Nephron (organoid): ENCODE results near the gene CHMP1A.

Source experiments
- H3K27ac Mint-ChIP-seq, 3 experiments: 2 replicates each; pipeline ENCODE4 v1.8.0; 2020; ENCODE audit warnings: mixed read lengths in 3 of 3, mild to moderate bottlenecking in 2 of 3, moderate library complexity in 1 of 3
- H3K27me3 Mint-ChIP-seq: 2 replicates; pipeline ENCODE4 v1.8.0; 2021; ENCODE audit warnings: low read depth, mild to moderate bottlenecking, moderate library complexity, mixed read lengths
- H3K36me3 Mint-ChIP-seq: 2 replicates; pipeline ENCODE4 v1.8.0; 2020; ENCODE audit warnings: low read depth, mixed read lengths
- H3K4me1 Mint-ChIP-seq: 2 replicates; pipeline ENCODE4 v1.8.0; 2020; ENCODE audit warnings: mixed read lengths
- H3K4me3 Mint-ChIP-seq, 3 experiments: 2 replicates each; pipeline ENCODE4 v1.8.0; 2020; ENCODE audit warnings: mild to moderate bottlenecking in 3 of 3, mixed read lengths in 3 of 3, moderate library complexity in 2 of 3
- H3K9me3 Mint-ChIP-seq: 2 replicates; pipeline ENCODE4 v1.8.0; 2020; ENCODE audit warnings: mixed read lengths
- TF ChIP-seq, protein P1 (sequence below), 3 experiments: fragments of 200-600 bp; sonication (generic); IDR thresholded peaks; one replicate each; pipeline ENCODE4 v1.5.0; 2021; ENCODE audit warnings: antibody characterized with exemption in 3 of 3; ENCODE audit not compliant: unreplicated experiment in 3 of 3

The CHMP1A gene

GRCh38 chr16:89612415-89613166 is 44.9 kb downstream of the CHMP1A start:
- Mint-ChIP-seq H3K4me3 (no peak overlapping the region), H3K27ac (peak overlapping the region; percentile 54 to 84 (median 76)), H3K27me3 (peaks cover 6% of the 10 kb centered on the region), H3K36me3 (no peaks in the 10 kb centered on the region), H3K9me3 (no peaks in the 10 kb centered on the region), H3K4me1 (peaks cover 15% of the 10 kb centered on the region)
- TF ChIP-seq, protein P1, sequence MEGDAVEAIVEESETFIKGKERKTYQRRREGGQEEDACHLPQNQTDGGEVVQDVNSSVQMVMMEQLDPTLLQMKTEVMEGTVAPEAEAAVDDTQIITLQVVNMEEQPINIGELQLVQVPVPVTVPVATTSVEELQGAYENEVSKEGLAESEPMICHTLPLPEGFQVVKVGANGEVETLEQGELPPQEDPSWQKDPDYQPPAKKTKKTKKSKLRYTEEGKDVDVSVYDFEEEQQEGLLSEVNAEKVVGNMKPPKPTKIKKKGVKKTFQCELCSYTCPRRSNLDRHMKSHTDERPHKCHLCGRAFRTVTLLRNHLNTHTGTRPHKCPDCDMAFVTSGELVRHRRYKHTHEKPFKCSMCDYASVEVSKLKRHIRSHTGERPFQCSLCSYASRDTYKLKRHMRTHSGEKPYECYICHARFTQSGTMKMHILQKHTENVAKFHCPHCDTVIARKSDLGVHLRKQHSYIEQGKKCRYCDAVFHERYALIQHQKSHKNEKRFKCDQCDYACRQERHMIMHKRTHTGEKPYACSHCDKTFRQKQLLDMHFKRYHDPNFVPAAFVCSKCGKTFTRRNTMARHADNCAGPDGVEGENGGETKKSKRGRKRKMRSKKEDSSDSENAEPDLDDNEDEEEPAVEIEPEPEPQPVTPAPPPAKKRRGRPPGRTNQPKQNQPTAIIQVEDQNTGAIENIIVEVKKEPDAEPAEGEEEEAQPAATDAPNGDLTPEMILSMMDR (IDR thresholded peaks at IDR 0.05; ENCODE audit: unreplicated experiment in 3 of 3) = no peak

DNA sequence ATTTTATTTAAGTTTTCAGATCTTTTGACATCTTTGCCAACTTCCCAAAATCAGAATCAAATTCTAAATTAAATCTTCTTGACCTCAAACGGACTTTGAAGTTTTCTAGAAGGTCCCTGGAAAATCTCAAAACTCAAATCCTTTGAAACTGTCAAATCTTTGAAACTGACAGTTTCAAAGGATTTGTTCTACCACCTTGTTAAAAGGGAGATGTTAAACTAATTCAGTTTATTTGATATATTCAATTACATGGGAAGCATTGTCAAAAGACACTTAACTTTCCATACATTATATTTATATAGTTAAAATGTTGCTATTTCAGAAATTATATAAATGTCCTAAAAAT is 47.4 kb downstream of the CHMP1A start:
- Mint-ChIP-seq H3K27me3 (peaks cover 6% of the 10 kb centered on the region), H3K9me3 (no peaks in the 10 kb centered on the region), H3K27ac (no peak overlapping the region), H3K4me1 (peaks cover 10% of the 10 kb centered on the region), H3K36me3 (no peaks in the 10 kb centered on the region), H3K4me3 (no peak overlapping the region)
- TF ChIP-seq, protein P1 (IDR thresholded peaks at IDR 0.05; ENCODE audit: unreplicated experiment in 3 of 3) = no peak

DNA sequence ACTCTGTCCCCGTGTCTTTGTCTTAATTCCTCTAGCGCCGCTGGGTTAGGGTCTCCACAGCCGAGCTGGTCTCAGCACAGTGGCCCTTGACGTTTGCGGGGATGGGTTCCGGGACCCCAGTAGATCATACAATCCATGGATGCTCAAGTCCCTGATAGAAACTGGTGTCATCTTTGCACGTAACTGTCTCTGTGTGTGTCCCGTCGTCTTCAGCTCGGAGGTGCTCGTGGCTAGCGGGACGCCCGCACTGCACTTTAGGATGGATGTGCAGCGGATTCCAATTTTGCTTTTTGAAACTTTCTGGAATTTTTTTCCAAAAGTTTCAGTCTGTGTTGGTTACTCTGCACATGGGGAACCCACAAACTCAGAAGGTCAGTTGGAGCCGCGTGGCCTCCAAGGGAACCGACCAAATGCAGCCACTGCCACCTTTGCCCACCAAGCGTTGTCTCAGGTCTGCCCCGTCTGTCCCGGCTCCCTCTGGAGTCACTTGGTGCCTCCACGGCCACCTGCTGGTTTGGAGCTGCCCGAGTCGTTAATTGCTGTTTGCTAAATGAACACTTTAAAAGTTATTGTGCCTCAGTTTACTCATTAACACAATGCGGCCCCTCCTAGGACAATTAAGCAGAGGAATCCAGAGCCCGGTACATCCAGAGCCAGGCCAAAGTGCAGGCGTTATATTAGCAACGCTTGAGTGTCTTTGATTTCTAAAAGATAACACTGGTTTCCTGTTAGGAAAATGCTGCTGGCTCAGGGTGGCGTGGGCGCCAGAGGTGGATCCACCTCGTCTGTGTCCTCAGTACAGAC is 49.4 kb downstream of the CHMP1A start:
- Mint-ChIP-seq H3K27me3 (peaks cover 7% of the 10 kb centered on the region), H3K27ac (peak overlapping the region in 2 of 3 experiments; percentile 40 to 61), H3K9me3 (no peaks in the 10 kb centered on the region), H3K4me3 (no peak overlapping the region), H3K36me3 (no peaks in the 10 kb centered on the region), H3K4me1 (peaks cover 9% of the 10 kb centered on the region)
- TF ChIP-seq, protein P1 (IDR thresholded peaks at IDR 0.05; ENCODE audit: unreplicated experiment in 3 of 3) = no peak

DNA sequence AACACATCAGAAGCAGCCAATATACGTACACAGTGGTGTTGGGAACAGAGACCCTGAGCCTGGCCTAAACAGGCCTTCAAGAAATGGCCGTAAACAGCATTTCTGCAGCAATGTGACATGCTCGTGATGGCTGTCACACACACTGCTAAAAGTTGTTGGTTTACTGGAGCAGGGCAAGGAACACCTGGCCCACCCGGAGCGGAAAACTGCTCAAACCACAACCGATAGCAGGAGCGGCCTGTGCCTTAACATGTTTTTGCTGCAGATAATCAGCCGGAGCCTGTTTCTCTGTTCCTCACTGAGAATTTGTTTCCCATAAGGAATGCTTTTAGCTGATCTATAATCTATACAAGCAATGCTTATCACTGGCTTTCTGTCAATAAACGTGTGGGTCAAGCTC is 50.1 kb downstream of the CHMP1A start:
- Mint-ChIP-seq H3K4me1 (peaks cover 7% of the 10 kb centered on the region), H3K36me3 (no peaks in the 10 kb centered on the region), H3K27me3 (peaks cover 10% of the 10 kb centered on the region), H3K27ac (peak overlapping the region in 2 of 3 experiments; percentile 40 to 44), H3K4me3 (no peak overlapping the region), H3K9me3 (no peaks in the 10 kb centered on the region)
- TF ChIP-seq, protein P1 (IDR thresholded peaks at IDR 0.05; ENCODE audit: unreplicated experiment in 3 of 3) = no peak

DNA sequence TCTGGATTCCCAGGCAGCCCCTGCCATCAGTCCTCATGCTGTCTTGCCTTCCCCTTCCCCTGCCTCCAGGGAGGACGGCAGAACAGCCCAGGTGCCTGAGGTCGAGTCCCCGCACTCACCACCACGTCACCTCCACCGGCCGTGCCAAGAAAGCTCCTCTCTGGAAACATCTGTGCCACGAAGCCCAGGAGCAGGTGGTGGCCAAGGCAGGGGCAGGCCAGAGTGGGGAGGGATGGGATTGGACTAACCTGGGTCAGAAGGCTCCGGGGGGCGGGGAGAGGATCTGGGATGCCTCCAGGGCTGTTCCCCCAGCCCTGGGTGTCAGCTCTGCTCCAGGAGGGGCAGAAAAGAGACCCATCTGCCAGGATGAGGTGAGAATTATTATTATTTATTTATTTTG is 51.5 kb downstream of the CHMP1A start:
- Mint-ChIP-seq H3K27me3 (peaks cover 3% of the 10 kb centered on the region), H3K4me1 (peaks cover 6% of the 10 kb centered on the region), H3K27ac (no peak overlapping the region), H3K4me3 (no peak overlapping the region), H3K36me3 (no peaks in the 10 kb centered on the region), H3K9me3 (no peaks in the 10 kb centered on the region)
- TF ChIP-seq, protein P1 (IDR thresholded peaks at IDR 0.05; ENCODE audit: unreplicated experiment in 3 of 3) = no peak
